Spinal cord (tissue), 10 donors: ENCODE measurements around the gene NARF. TPM values are rescaled to one million over a fixed set of nuclear protein-coding genes. Genes with fewer than 3 reads are reported as not detected.
"Not testable (repeated sequence)": the region's sequence is repeated elsewhere in the genome, so short reads cannot be mapped to it uniquely, and the experiment has no call there.

ENCODE experiments used
- DNase-seq, 6 donors: peaks; one replicate each; pipeline versions ENCODE4 v3.0.0 to v3.0.0-alpha.2; 2013 to 2015; ENCODE audit warnings: low spot score in 6 of 6, low read depth in 4 of 6
- H3K27ac ChIP-seq: one replicate; pipeline ENCODE4 v1.5.1; 2013; ENCODE audit warnings: low read depth, low read length, control low read depth
- H3K27me3 ChIP-seq: one replicate; pipeline ENCODE4 v1.6.1; 2013; ENCODE audit warnings: low read length; ENCODE audit not compliant: control insufficient read depth, insufficient read depth
- H3K36me3 ChIP-seq: one replicate; pipeline ENCODE4 v1.6.1; 2013; ENCODE audit warnings: low read length; ENCODE audit not compliant: control insufficient read depth, insufficient read depth
- H3K4me1 ChIP-seq: one replicate; pipeline ENCODE4 v1.6.1; 2013; ENCODE audit warnings: low read length; ENCODE audit not compliant: control insufficient read depth, insufficient read depth
- H3K4me3 ChIP-seq: one replicate; pipeline ENCODE4 v1.5.1; 2013; ENCODE audit warnings: low read depth, low read length, control low read depth
- H3K9me3 ChIP-seq: one replicate; pipeline ENCODE4 v1.6.1; 2013; ENCODE audit warnings: low read length; ENCODE audit not compliant: control insufficient read depth, insufficient read depth
- WGBS: methylation state at CpG from one replicate; pipeline ENCODE4 v1.1.5; 2013; ENCODE audit warnings: missing lambda C conversion rate; ENCODE audit not compliant: insufficient coverage; 5-methylcytosine and 5-hydroxymethylcytosine counted together
- polyA plus RNA-seq, 2 donors: library from polyadenylated mRNA; unstranded; fragments of 120-200 nt; gene quantifications; one replicate each; pipeline ENCODE4 v1.2.1, GENCODE V29; 2013; ENCODE audit not compliant: insufficient read length in 2 of 2
- total RNA-seq, 2 donors: library from RNA; depleted of rRNA in 1 of 2; stranded (reverse); fragments of 120-200 nt in 1 of 2; fragments of >200 nt in 1 of 2; gene quantifications; one replicate each; pipeline versions ENCODE4 v1.2.3 to v1.2.4, GENCODE V29; 2013 to 2014
- donor health status: healthy.

Gene NARF
- total and polyA plus RNA-seq, 4 donors, result 31.1 to 124 (median 75.9) TPM

- H3K9me3 ChIP-seq, result no peaks in the 10 kb centered on the region
- no peaks in the 10 kb centered on the region for H3K36me3 ChIP-seq
- peaks cover 33% of the 10 kb centered on the region for H3K4me1 ChIP-seq
- WGBS, result 86% methylated on average over 7 of the region's 8 CpGs
- H3K27ac ChIP-seq, result no peak overlapping the region
- H3K27me3 ChIP-seq, result no peaks in the 10 kb centered on the region
- peak in 1 of 6 donors; percentile 42 for DNase-seq
- no peak overlapping the region for H3K4me3 ChIP-seq
These were observed 69.4 kb downstream of the NARF start for GRCh38 chr17:82527898-82528297.

GRCh38 chr17:82528484-82529265, 70.1 kb downstream of the NARF start:
- Histone ChIP-seq H3K4me1 (peaks cover 28% of the 10 kb centered on the region), H3K27me3 (no peaks in the 10 kb centered on the region), H3K9me3 (no peaks in the 10 kb centered on the region), H3K36me3 (no peaks in the 10 kb centered on the region), H3K4me3 (no peak overlapping the region), H3K27ac (peak overlapping the region; percentile 52)
- peak in 2 of 6 donors; percentile 79 to 85 for DNase-seq
- WGBS, result 25% methylated on average over 12 of the region's 17 CpGs

DNA sequence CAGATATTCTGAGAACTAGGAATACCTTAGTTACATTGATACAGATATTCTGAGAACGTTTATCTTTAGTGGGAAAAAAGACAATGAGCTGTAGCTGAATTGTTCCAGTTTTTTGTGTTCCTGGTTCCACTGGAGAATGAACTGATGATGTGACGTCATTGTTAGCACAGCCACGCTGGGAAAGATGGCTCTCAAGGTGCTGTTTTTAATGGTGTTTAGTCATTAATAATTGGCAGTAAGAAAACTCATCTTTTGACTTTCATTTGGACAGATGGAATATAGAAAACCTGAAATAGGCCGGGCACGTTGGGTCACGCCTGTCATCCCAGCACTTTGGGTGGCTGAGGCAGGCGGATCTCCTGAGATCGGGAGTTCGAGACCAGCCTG, 71.4 kb downstream of the NARF start:
- 87% methylated on average over 6 of the region's 9 CpGs for WGBS

GRCh38 chr17:82531431-82531881, 72.9 kb downstream of the NARF start:
- peaks cover 23% of the 10 kb centered on the region for H3K4me1 ChIP-seq
- H3K27me3 ChIP-seq, result no peaks in the 10 kb centered on the region
- H3K4me3 ChIP-seq, result no peak overlapping the region
- DNase-seq, result no peak
- H3K36me3 ChIP-seq, result no peaks in the 10 kb centered on the region
- WGBS, result 100% methylated on average over 3 of the region's 7 CpGs
- H3K9me3 ChIP-seq, result no peaks in the 10 kb centered on the region
- H3K27ac ChIP-seq, result no peak overlapping the region

More for the DNA sequence above, 71.4 kb downstream of the NARF start:
- no peak for DNase-seq
- Histone ChIP-seq H3K4me3 (no peak overlapping the region), H3K27ac (no peak overlapping the region), H3K4me1 (peaks cover 17% of the 10 kb centered on the region), H3K36me3 (no peaks in the 10 kb centered on the region), H3K9me3 (no peaks in the 10 kb centered on the region), H3K27me3 (no peaks in the 10 kb centered on the region)

DNA sequence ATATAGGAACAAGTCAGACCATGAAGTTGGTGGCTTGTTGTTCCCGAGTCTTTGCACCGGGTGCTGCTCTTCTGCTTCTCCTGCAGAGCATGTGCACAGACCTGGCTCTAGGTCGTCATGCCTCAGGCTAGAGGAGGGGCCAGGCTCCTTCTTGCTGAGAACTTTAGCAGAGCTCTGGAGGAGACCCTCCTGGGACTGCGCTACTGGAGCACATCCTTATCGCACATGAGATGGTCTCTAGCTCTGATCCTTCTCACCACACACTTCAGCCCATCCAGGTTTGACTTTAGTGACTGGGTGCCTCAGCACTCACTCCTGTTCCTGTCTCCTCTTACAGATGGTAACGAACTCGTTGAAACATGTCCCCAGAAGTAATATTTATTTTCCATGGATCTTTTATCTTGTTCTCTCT, 75.9 kb downstream of the NARF start:
- WGBS, result 72% methylated on average over 5 of the region's 7 CpGs
- DNase-seq, result no peak
- H3K27me3 ChIP-seq, result no peaks in the 10 kb centered on the region
- H3K4me1 ChIP-seq, result peaks cover 40% of the 10 kb centered on the region
- no peak overlapping the region for H3K4me3 ChIP-seq
- no peak overlapping the region for H3K27ac ChIP-seq
- no peaks in the 10 kb centered on the region for H3K9me3 ChIP-seq
- H3K36me3 ChIP-seq, result no peaks in the 10 kb centered on the region

DNA sequence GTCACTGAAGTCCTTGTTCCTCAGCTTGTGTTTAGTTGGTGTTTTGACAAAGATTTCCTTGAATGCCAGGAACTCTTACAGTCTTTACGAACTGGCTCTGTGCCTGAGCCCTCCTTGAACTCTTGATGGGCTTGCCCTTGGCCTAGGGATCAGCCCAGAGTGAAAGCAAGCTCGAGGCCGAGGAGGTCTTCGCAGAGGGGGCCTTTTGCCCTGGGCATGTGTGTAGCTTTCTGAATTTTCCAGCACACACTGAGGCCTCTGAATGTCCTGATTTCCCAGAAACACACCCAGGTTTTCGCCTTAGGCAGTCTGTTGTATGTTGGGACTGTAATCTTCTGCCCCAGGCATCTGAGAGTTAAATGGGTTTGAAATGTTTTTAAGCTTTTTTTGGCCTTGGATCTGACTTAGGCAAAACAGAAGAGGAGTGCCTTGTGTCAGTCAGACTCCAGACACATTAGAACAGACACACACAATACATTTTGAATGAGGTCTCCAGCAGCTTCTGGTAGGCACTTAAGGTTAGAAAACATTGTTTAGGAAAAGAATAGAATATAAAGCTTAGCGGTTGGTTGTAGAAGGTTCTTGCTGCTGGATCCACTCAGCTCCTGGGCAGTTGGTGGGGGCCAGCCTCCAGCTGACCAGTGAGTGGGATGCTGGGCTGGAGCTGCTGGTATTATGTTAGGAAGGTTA, 78.1 kb downstream of the NARF start:
- peak overlapping the region; percentile 95 for H3K27ac ChIP-seq
- peak in 1 of 6 donors; percentile 61 for DNase-seq
- 15% methylated on average over 5 of the region's 6 CpGs for WGBS

DNA sequence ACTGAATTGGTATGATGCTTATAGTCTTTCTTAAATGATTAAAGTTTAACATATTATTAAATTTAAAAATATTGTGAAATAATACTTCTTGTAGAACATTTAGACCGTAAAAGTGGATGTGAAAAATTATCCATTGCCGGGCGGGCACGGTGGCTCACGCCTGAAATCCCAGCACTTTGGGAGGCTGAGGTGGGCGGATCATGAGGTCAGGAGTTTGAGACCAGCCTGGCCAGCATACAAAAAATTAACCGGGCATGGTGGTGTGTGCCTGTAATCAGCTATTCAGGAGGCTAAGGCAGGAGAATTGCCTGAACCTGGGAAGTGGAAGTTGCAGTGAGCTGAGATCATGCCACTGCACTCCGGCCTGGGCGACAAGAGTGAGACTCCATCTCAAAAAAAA, 78.7 kb downstream of the NARF start:
- H3K4me3 ChIP-seq, DNase-seq, H3K36me3 ChIP-seq, H3K27me3 ChIP-seq, H3K9me3 ChIP-seq: not testable (repeated sequence)
- H3K4me1 ChIP-seq, result peaks cover 38% of the 10 kb centered on the region
- WGBS, result 80% methylated on average over 6 of the region's 9 CpGs
- peak overlapping the region; percentile 95 for H3K27ac ChIP-seq

More for the DNA sequence above, 78.1 kb downstream of the NARF start:
- Histone ChIP-seq H3K36me3 (no peaks in the 10 kb centered on the region), H3K4me3 (no peak overlapping the region), H3K27me3 (no peaks in the 10 kb centered on the region), H3K9me3 (no peaks in the 10 kb centered on the region), H3K4me1 (peaks cover 38% of the 10 kb centered on the region)

DNA sequence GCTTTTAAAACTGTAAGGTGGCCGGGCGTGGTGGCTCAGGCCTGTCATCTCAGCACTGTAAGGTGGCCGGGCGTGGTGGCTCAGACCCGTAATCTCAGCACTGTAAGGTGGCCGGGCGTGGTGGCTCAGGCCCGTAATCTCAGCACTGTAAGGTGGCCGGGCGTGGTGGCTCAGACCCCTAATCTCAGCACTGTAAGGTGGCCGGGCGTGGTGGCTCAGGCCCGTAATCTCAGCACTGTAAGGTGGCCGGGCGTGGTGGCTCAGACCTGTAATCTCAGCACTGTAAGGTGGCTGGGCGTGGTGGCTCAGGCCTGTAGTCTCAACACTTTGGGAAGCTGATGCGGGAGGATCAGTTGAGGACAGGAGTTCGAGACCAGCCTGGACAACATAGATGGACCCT, 80.5 kb downstream of the NARF start:
- DNase-seq, H3K9me3 ChIP-seq, H3K27ac ChIP-seq, H3K27me3 ChIP-seq, H3K36me3 ChIP-seq, H3K4me3 ChIP-seq: not testable (repeated sequence)
- H3K4me1 ChIP-seq, result peaks cover 46% of the 10 kb centered on the region
- 94% methylated on average over 17 of the region's 18 CpGs for WGBS
